Dermis lymphatic vessel endothelial cell (primary cell): ENCODE data around the gene MORF4L2. TPM values are rescaled to one million over a fixed set of nuclear protein-coding genes. Genes with fewer than 3 reads are reported as not detected.

ENCODE experiments used
- total RNA-seq: library from RNA; depleted of rRNA; stranded (reverse); fragments of >200 nt; gene quantifications from 2 replicates; pipeline ENCODE4 v1.2.1, GENCODE V29; 2014

Gene MORF4L2
- total RNA-seq: 473 and 551 TPM in 2 replicates

GRCh38 chrX:103686199-103687072, at the start of gene MORF4L2:
Gene MORF4L2, minus strand, starts transcription at chrX:103686699. Its CDS starts 9,672 bp downstream, at chrX:103677027.

GRCh38 chrX:103710609-103711008, 24.1 kb upstream of the MORF4L2 start, which contains the start of gene TMEM31:
Gene TMEM31, plus strand, starts transcription at chrX:103710909. Its CDS starts 1,350 bp downstream, at chrX:103712259.

GRCh38 chrX:103628386-103629317, 57.8 kb downstream of the MORF4L2 start, which contains the start of gene TCEAL1:
Gene TCEAL1, plus strand, starts transcription at chrX:103628975. Its CDS starts 942 bp downstream, at chrX:103629917.

Other genes with a start within 250 kb of the MORF4L2 start
- gene RAB40A, start 167.2 kb downstream of the MORF4L2 start, total RNA-seq: under 0.01 TPM in 2 replicates
- gene TCEAL4, start 101.2 kb downstream of the MORF4L2 start, total RNA-seq: 30.7 and 49.6 TPM in 2 replicates
- gene TCEAL3, start 78.7 kb downstream of the MORF4L2 start, total RNA-seq: 7.6 and 7.7 TPM in 2 replicates
- gene TCEAL1, start 57.7 kb downstream of the MORF4L2 start, total RNA-seq: 26.8 TPM in 2 replicates
- 0.09 TPM in 1 of 2 replicates, not detected in the other for gene TMEM31, start 24.2 kb upstream of the MORF4L2 start, total RNA-seq
- 1.4 and 3.3 TPM in 2 replicates for gene PLP1, start 90.1 kb upstream of the MORF4L2 start, total RNA-seq
- 0.87 and 1.5 TPM in 2 replicates for gene RAB9B, start 145.6 kb upstream of the MORF4L2 start, total RNA-seq